Transverse colon (tissue), 3 donors: ENCODE results near the gene TRNT1.

Experiments used
- CTCF ChIP-seq, 5 experiments: fragments of 200-600 bp in 3 of 5; fragments of 450-650 bp in 2 of 5; sonication (generic) in 3 of 5; IDR thresholded peaks; 1 replicate in 2 of 5; 2 replicates in 3 of 5; pipeline ENCODE4 v1.5.1; 2016 to 2017; ENCODE audit warnings: antibody characterized with exemption in 5 of 5, inconsistent platforms in 3 of 5, mild to moderate bottlenecking in 2 of 5, moderate library complexity in 1 of 5
- POLR2A ChIP-seq: fragments of 450-650 bp; IDR thresholded peaks from one replicate; pipeline ENCODE4 v1.6.1; 2016; ENCODE audit warnings: antibody characterized with exemption, mild to moderate bottlenecking, moderate library complexity

- TF ChIP-seq POLR2A (no peak), CTCF (IDR thresholded peaks at IDR 0.05) (no peak)
Observed at GRCh38 chr3:3189102-3189727, 62.5 kb downstream of the TRNT1 start.
